G401 (cell line): ENCODE results near the gene EMSY. TPM values are rescaled to one million over a fixed set of nuclear protein-coding genes. Genes with fewer than 3 reads are reported as not detected.

Source experiments
- DNase-seq: peaks from one replicate; pipeline ENCODE4 v3.0.0-alpha.2; 2015; ENCODE audit warnings: low spot score
- in situ Hi-C: cut with HindIII; loops from 2 replicates; pipeline ENCODE4 v1.10.0; 2016; ENCODE audit warnings: low sequenced_read_pairs, mixed read lengths
- total RNA-seq: library from RNA; depleted of rRNA; stranded (reverse); fragments of >200 nt; shearing (Covaris generic); gene quantifications from 2 replicates; pipeline ENCODE4 v1.2.3, GENCODE V29; 2014

Gene EMSY
- total RNA-seq, 1 experiment from 2014 or later = 12.8 TPM

GRCh38 chr11:76453248-76453647 is 8.4 kb downstream of the EMSY start:
- in situ Hi-C loops = no loop called here
- no peak for DNase-seq

DNA sequence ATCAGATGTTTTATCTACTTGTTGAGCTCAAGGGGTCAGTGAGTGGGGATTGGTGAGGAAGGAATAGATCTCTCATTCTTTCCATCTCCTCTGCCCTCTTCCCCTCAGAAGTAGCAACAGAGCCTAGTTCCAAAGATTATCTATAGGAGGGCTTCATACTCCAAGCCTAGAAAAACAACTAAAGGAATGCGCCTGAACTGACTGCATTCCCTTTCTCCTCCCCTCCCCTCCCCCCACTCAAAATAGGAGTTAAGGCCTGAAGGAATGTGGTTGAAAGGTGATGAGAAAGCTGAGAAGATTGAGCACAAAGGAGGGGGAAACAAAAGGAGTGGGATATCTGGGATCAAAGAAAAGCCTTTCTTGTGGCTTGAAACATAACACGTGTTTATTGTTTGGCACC is 10.5 kb downstream of the EMSY start:
- in situ Hi-C loops = no loop called here
- DNase-seq = no peak

GRCh38 chr11:76455931-76456330 is 11.1 kb downstream of the EMSY start:
- in situ Hi-C loops = no loop called here
- DNase-seq = no peak

DNA sequence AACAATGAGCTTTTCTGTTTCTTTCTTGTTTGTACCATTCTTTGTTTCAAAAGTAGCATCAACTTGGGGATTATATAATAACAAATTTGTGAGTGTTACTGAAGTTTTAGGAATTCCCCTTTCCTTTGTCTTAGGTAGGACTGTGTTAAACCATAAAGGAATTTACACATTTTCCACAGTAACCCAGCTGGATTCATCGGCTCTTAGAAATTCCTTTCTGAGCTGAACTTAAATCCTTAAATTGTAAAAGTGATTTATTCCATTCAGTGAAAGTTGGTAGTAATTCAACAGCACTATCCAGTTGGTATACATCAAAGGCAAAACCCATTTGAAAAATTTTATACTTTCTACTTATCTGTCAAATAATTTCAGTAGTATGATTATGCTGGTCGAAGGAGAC is 11.8 kb downstream of the EMSY start:
- DNase-seq = no peak
- in situ Hi-C loops = no loop called here

GRCh38 chr11:76459299-76459698 is 14.5 kb downstream of the EMSY start:
- DNase-seq = no peak

GRCh38 chr11:76459846-76460245 is 15.0 kb downstream of the EMSY start:
- in situ Hi-C loops = no loop called here
- no peak for DNase-seq

More at GRCh38 chr11:76459299-76459698, 14.5 kb downstream of the EMSY start:
- in situ Hi-C loops = no loop called here

- no peak for DNase-seq
- in situ Hi-C loops = no loop called here
These were observed 17.5 kb downstream of the EMSY start for GRCh38 chr11:76462317-76462716.

DNA sequence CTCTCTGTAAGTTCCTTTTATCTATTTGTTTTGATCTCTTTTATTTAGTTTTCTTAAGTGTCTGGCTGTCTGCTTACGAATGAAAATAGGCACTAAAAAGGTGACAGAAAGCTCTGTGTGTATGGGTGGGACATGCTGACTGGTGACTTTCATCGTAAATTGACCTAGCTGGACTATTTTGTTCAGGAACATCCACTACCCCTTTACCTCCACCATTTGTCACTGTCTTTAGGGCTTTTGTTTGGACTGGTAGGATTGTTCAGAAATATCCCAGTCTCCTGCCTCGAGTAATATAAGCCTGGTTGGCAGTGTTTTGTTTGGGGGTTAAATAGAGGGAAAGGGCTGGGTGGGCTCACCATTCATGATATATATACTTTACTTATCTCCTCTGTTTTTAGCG is 20.9 kb downstream of the EMSY start:
- in situ Hi-C loops = no loop called here
- no peak for DNase-seq

DNA sequence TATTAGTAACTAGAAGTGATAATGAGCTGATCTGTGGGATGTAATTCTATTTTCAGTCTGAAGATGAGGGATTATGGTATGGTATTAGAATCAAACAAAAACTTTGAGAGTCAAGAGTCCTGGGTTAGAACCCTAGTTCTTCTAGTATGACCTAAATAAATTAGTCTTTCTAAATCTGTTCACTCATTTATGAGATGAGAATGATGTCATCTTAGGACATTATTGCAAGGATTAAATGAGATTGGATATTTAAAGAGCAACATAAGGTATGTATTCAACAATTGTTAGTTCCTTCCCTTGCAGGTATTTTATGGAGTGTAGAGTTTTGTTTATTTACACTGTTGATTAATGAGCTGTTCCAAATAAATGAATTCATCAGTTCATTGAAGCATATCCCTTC is 21.8 kb downstream of the EMSY start:
- no peak for DNase-seq
- in situ Hi-C loops = no loop called here

DNA sequence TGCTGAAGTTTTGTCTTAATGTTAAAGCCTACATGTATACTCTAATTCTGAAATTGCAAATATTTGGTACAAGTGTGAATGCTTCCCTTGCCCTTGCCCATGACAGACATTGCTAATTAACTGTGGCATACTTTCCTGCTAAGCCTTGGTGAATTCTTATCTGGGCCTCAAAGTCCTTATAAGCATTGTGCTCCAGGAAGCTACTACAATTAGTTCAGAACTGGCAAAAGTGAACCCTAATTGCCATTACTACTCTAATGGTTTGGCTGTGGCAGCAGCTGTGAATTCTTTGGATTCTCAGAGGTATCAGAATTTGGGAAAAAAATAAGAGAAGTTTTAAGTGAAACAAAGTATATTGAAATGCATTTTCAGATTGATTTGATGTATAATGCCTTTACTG is 24.3 kb downstream of the EMSY start:
- in situ Hi-C loops = no loop called here
- DNase-seq = no peak

GRCh38 chr11:76471382-76471781 is 26.6 kb downstream of the EMSY start:
- no peak for DNase-seq
- in situ Hi-C loops = no loop called here

DNA sequence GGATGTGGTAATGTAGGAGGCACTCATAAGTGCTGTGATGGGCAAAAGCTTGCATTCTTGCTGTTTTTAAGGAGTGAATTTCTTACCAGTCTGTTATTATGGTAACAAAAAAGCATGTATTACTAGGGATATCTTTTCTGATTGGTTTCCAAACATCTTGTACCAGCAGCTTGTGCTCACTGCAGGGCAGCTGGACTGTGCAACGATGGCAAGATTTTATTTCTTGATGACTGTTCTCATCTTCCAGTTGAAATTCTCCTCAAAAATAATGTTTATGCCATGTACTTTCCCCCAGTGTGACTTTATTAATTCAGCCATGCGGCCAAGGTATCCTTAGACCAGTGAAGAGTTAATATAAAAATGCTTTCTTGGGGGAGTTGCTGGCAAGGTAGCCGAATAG is 35.4 kb downstream of the EMSY start:
- peak; percentile 65 for DNase-seq
- in situ Hi-C loops = no loop called here

DNA sequence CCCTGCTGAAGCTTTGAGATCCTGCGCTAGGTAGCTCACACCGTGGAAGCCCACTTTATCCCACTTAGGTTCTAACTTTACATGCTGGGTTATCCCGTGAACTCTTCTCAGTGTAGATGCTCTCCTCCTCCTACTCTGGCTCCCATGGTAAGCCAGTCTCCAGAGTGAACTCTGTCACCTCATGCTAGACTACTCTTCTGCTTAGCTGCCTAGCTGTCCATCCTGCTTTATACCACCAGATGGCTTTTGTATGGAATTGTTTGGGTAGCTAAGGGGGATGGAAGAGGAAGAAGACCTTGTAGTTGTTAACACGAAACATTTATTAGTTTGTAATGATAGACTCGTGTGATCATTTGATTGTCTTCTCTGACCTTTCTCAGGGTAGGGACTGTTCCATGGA is 46.8 kb downstream of the EMSY start:
- in situ Hi-C loops = no loop called here
- no peak for DNase-seq

DNA sequence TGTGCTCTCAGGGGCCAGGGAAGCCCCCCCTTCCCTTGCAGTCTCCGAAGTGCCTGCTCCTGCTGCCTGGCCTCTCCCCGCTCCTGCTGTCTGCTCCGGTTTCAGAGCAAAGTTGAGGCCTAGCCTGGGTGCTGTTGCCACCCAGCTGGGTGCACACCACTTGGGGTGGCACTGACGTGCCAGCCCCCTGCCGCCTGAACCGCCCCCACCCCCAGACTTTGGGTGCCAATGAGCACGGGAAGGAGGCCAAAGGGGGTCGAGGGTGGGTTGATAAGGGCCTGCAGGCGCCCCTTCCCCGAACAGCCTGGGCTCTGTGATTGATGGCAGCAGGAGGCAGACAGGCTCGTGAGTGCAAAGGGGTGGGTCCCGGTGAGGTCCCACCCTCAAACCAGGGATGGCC is 48.2 kb downstream of the EMSY start:
- in situ Hi-C loops = no loop called here
- DNase-seq = no peak

- no peak for DNase-seq
- in situ Hi-C loops = no loop called here
These were observed 49.1 kb downstream of the EMSY start for GRCh38 chr11:76493626-76494539.

DNA sequence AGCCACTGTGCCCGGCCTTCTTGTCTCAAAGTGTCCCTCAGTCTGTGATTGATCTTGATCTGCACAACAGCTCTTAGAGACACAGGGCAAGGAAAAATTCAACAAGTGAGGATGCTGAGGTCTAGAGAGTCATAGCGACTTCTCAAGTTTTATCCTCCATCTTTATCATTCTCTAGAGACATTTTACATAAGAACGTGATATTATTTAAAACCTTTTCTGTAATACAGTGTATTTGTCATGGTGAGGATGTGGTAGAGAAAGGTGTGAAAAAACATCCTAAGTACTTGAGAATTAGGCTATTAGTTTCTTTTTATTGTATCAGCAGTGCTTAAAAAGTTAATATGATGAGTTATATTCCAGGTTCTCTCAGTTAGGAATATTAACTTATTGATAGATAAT is 50.2 kb downstream of the EMSY start:
- in situ Hi-C loops = no loop called here
- no peak for DNase-seq

- in situ Hi-C loops = no loop called here
These were observed 51.4 kb downstream of the EMSY start for GRCh38 chr11:76496174-76496573.

DNA sequence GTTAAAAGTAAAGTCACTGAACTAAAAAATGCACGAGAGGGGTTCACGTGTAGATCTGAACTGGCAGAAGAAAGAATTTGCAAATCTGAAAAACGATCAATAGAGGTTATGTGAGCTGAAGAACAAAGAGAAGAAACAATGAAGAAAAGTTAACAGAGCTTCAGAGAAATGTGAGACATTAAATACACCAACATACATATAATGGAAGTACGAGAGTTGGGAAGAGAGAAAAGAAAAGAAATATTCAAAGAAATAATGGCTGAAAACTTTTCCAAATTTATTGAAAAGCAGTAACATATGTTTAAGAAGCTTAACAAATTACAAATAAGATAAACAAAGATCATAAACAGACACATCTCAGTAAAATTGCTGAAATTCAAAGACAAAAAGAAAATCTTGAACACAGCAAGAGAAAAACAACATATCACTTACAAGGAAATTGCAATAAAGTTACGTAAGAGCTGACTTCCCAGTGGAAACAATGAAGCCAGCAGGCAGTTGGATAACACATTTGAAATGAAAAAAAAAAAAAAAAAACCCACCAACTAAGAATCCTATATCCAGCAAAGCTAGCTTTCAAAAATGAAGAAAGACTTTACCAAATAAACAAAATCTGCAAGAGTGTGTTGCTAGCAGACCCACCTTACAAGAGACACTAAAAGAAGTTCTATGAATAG is 56.8 kb downstream of the EMSY start:
- DNase-seq = no peak
- in situ Hi-C loops = no loop called here

More at GRCh38 chr11:76496174-76496573, 51.4 kb downstream of the EMSY start:
- DNase-seq = no peak

DNA sequence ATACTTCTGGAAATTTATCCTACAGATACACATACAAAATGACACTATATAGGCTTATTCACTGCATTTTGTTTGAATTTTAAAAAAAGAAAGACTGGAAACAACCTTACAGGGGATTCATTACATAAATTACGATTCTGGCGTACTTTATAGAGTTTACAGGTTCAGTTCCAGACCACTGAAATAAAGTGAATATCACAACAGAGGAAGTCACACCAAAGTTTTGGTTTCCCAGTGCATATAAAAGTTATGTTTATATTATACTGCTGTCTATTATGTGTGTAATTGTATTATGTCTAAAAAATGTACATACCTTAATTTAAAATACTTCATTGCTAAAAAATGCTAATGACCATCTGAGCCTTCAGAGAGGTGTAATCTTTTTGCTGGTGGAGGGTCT is 62.0 kb downstream of the EMSY start:
- DNase-seq = no peak
- in situ Hi-C loops = no loop called here
